ENCODE results near the gene ACVR2B.

DNA sequence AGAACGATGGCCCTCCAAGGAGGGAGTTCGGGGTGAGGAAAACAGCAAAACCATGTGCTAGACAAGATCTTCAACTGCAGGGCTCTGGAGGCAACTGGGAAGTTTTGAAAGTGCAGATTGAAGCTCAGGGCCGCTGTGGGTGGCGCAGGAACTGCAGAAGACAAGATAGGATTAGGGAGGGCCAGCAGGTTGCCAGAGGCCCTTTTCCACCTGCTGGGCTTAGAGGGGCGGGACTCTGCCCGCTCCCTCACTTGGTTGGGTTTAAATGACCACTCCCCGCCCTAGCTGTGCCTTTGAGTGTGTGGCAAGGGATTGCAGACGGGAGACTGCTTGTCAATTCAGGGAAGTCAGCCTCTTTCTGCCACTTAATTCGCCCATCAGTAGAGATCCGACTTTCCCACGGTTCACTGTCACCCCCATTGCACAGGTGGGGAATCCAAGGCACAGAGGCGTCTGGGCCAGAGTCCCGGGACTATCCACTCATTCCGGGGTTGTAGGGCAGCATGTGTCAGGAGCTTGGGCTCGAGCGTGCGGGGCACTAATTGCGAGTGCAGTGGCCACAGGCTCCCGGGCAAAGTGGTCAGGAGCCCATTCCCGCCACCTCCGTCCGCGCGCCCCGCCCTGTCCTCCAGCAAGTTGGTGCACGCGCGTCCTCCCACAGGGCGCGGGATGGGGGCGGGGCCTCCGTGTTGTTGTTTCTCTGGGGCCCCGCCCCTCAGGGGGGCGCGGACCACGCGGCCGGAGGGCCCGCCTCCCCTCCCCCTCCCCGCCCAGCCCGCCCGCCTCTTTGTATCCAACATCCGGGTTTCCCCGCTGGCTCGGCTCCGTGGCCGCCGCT lies at the start of gene ACVR2B:
- TF ChIP-seq NBN (IDR thresholded peaks at IDR 0.05) (no peak), EED (IDR thresholded peaks at IDR 0.05; ENCODE audit: low read depth) (no peak), ZNF217 (IDR thresholded peaks at IDR 0.05) (no peak)
- TF ChIP-seq, protein P1, sequence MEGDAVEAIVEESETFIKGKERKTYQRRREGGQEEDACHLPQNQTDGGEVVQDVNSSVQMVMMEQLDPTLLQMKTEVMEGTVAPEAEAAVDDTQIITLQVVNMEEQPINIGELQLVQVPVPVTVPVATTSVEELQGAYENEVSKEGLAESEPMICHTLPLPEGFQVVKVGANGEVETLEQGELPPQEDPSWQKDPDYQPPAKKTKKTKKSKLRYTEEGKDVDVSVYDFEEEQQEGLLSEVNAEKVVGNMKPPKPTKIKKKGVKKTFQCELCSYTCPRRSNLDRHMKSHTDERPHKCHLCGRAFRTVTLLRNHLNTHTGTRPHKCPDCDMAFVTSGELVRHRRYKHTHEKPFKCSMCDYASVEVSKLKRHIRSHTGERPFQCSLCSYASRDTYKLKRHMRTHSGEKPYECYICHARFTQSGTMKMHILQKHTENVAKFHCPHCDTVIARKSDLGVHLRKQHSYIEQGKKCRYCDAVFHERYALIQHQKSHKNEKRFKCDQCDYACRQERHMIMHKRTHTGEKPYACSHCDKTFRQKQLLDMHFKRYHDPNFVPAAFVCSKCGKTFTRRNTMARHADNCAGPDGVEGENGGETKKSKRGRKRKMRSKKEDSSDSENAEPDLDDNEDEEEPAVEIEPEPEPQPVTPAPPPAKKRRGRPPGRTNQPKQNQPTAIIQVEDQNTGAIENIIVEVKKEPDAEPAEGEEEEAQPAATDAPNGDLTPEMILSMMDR (IDR thresholded peaks at IDR 0.05 in 2 of 3, conservative IDR thresholded peaks at IDR 0.05 in 1 of 3; ENCODE audit: control insufficient read depth in 2 of 3, extremely low read depth in 1 of 3, insufficient read depth in 1 of 3, low read depth in 3 of 3, low read length in 3 of 3), result no peak
